B cell (primary cell): ENCODE measurements around the gene RPS25. TPM values are rescaled to one million over a fixed set of nuclear protein-coding genes. Genes with fewer than 3 reads are reported as not detected.
A peak's percentile ranks its signal among the peaks of the same experiment; 100 is the strongest.

Experiments
- ATAC-seq: fragments of 200-7000 bp; cut with Tn5 transposase; one replicate; pipeline ENCODE4 v1.10.0; 2021; ENCODE audit warnings: low read depth, mild to moderate bottlenecking, moderate number of reproducible peaks, moderate library complexity
- CTCF ChIA-PET: fragments of 350-600 bp; sonication (Branson Sonifier 250); formaldehyde crosslinking; loops from one replicate; lab custom pipeline; 2021; ENCODE audit warnings: antibody characterized with exemption, inconsistent platforms; lab: Charles Lee
- POLR2A ChIA-PET: fragments of 350-600 bp; sonication (Branson Sonifier 250); formaldehyde crosslinking; loops from one replicate; lab custom pipeline; 2021; ENCODE audit warnings: antibody characterized with exemption; lab: Charles Lee
- DNase-seq: peaks from one replicate; pipeline ENCODE4 v3.0.0; 2013
- H2AFZ ChIP-seq: 2 replicates; pipeline ENCODE4 v1.6.1; 2012; ENCODE audit warnings: mild to moderate bottlenecking, low read depth, low read length; ENCODE audit not compliant: insufficient read depth, poor library complexity, severe bottlenecking
- H3K27ac ChIP-seq, 2 donors: 1 replicate in 1 of 2; 2 replicates in 1 of 2; pipeline ENCODE4 v1.5.1; 2012 to 2013; ENCODE audit warnings: low read length in 2 of 2, mild to moderate bottlenecking in 2 of 2, moderate library complexity in 1 of 2
- H3K27me3 ChIP-seq, 4 experiments: fragments of 200-600 bp in 1 of 4; sonication (generic) in 1 of 4; replicated peaks in 1 of 4; 1 replicate in 2 of 4; 2 replicates in 2 of 4; pipeline versions ENCODE4 v1.6.1 to v1.7.0; 2013 to 2016; ENCODE audit warnings: low read length in 3 of 4, mild to moderate bottlenecking in 2 of 4, mixed read lengths in 1 of 4, moderate library complexity in 1 of 4; ENCODE audit not compliant: insufficient read depth in 4 of 4, control insufficient read depth in 3 of 4; ENCODE audit errors: control extremely low read depth in 1 of 4
- H3K36me3 ChIP-seq, 2 experiments: replicated peaks in 1 of 2; 1 replicate in 1 of 2; 2 replicates in 1 of 2; pipeline versions ENCODE4 v1.6.1 to v1.7.1; 2013; ENCODE audit warnings: low read length in 1 of 2; ENCODE audit not compliant: insufficient read depth in 2 of 2, control insufficient read depth in 1 of 2; ENCODE audit errors: control extremely low read depth in 1 of 2, extremely low read depth in 1 of 2
- H3K4me1 ChIP-seq, 2 donors: fragments of 200-600 bp in 1 of 2; sonication (generic) in 1 of 2; 1 replicate in 1 of 2; 2 replicates in 1 of 2; pipeline versions ENCODE4 v1.5.1 to v1.6.1; 2013 to 2017; ENCODE audit warnings: low read length in 2 of 2; ENCODE audit not compliant: control insufficient read depth in 2 of 2, insufficient read depth in 2 of 2
- H3K4me2 ChIP-seq: replicated peaks from 2 replicates; pipeline ENCODE3; 2012; ENCODE audit warnings: mild to moderate bottlenecking, low read depth, low read length; ENCODE audit not compliant: poor library complexity, severe bottlenecking
- H3K4me3 ChIP-seq, 5 experiments: fragments of 200-600 bp in 1 of 5; sonication (generic) in 1 of 5; 1 replicate in 3 of 5; 2 replicates in 2 of 5; pipeline versions ENCODE4 v1.5.1 to v1.7.0; 2011 to 2016; ENCODE audit warnings: low read length in 4 of 5, mild to moderate bottlenecking in 4 of 5, low read depth in 2 of 5, control low read depth in 1 of 5, moderate library complexity in 1 of 5; ENCODE audit not compliant: insufficient read depth in 1 of 5; ENCODE audit errors: control extremely low read depth in 1 of 5, extremely low read depth in 1 of 5
- H3K79me2 ChIP-seq: fragments of 200-600 bp; sonication (generic); one replicate; pipeline ENCODE4 v1.6.0; 2016; ENCODE audit warnings: low read length; ENCODE audit not compliant: control insufficient read depth, insufficient read depth
- H3K9ac ChIP-seq: fragments of 200-600 bp; sonication (generic); 2 replicates; pipeline ENCODE4 v1.6.1; 2017; ENCODE audit warnings: mild to moderate bottlenecking, low read length, moderate library complexity
- H3K9me3 ChIP-seq, 3 donors: one replicate each; pipeline versions ENCODE4 v1.6.1 to v1.7.1; 2013; ENCODE audit warnings: low read length in 2 of 3; ENCODE audit not compliant: control insufficient read depth in 2 of 3, insufficient read depth in 1 of 3; ENCODE audit errors: control extremely low read depth in 1 of 3
- H4K20me1 ChIP-seq: 2 replicates; pipeline ENCODE4 v1.6.0; 2012; ENCODE audit warnings: mild to moderate bottlenecking, low read length; ENCODE audit not compliant: insufficient read depth, control insufficient read depth, poor library complexity, severe bottlenecking
- H3K27ac Mint-ChIP-seq: one replicate; pipeline ENCODE4 v1.8.0; 2021; ENCODE audit warnings: mixed read lengths
- H3K27me3 Mint-ChIP-seq: one replicate; pipeline ENCODE4 v1.8.0; 2021; ENCODE audit warnings: mixed read lengths
- H3K4me1 Mint-ChIP-seq: one replicate; pipeline ENCODE4 v1.8.0; 2021; ENCODE audit warnings: mixed read lengths
- H3K4me3 Mint-ChIP-seq: one replicate; pipeline ENCODE4 v1.8.0; 2021; ENCODE audit warnings: mixed read lengths
- H3K9me3 Mint-ChIP-seq: one replicate; pipeline ENCODE4 v1.8.0; 2022; ENCODE audit warnings: mixed read lengths; ENCODE audit not compliant: insufficient read depth
- CTCF ChIP-seq: fragments of 200-600 bp; IDR thresholded peaks from one replicate; pipeline ENCODE4 v1.8.0; 2022; ENCODE audit warnings: antibody characterized with exemption, mild to moderate bottlenecking
- EZH2 ChIP-seq: IDR thresholded peaks from 2 replicates; pipeline ENCODE4 v1.6.1; 2012; ENCODE audit warnings: borderline replicate concordance, low read depth, mild to moderate bottlenecking, moderate library complexity, low read length; ENCODE audit not compliant: insufficient read depth, poor library complexity, severe bottlenecking
- WGBS: methylation state at CpG from one replicate; pipeline ENCODE4 v1.1.5; 2013; ENCODE audit warnings: missing lambda C conversion rate; ENCODE audit not compliant: insufficient coverage; 5-methylcytosine and 5-hydroxymethylcytosine counted together
- intact Hi-C: fragments of 100-400 bp; cut with micrococcal nuclease; formaldehyde crosslinking; loops from one replicate; pipeline ENCODE4 v1.10.0; 2022
- polyA plus RNA-seq: library from polyadenylated mRNA; depleted of rRNA; stranded (reverse); fragments of >200 nt; gene quantifications from 2 replicates; pipeline ENCODE4 v1.2.3, GENCODE V29; 2012
- total RNA-seq, 2 donors: library from RNA; stranded (reverse); fragments of 120-200 nt in 1 of 2; gene quantifications; 1 replicate in 1 of 2; 2 replicates in 1 of 2; pipeline versions ENCODE4 v1.2.3 to v1.2.4, GENCODE V29; 2013 to 2022

RPS25 gene
- total and polyA plus RNA-seq, 2 donors (not counting 1 experiment from before 2014, with no cell fraction given), result 1,823 to 2,003 TPM

- Mint-ChIP-seq H3K27ac (peak within 1 kb of the TSS; percentile 98), H3K9me3 (no peaks in the 10 kb centered on the region), H3K4me3 (peak within 1 kb of the TSS; percentile 100), H3K27me3 (no peaks in the 10 kb centered on the region), H3K4me1 (peaks cover 38% of the 10 kb centered on the region)
- H3K9ac ChIP-seq, result peak within 1 kb of the TSS; percentile 95
- H3K4me2 ChIP-seq, result peak within 1 kb of the TSS; percentile 89
- TF ChIP-seq EZH2 (no peak), CTCF (no peak)
- WGBS, result under 1% methylated on average over 48 of the region's 49 CpGs
- ChIA-PET CTCF (interaction anchor here (0.6 to 1.7 kb wide), 20 partner anchors 10 to 254 kb away, joined by 3 to 7 read pairs (median 3); partner anchors contain the start of genes C2CD2L, CBL, DPAGT1 and HINFP), POLR2A (interaction anchor here (0.7 to 2.2 kb wide), 13 partner anchors 10 to 495 kb away, joined by 3 to 18 read pairs (median 8); partner anchors contain the start of genes ARCN1, C2CD2L, DPAGT1 and HMBS)
- H3K4me1 ChIP-seq, result peaks cover 15 to 28% of the 10 kb centered on the region in 2 donors
- H3K9me3 ChIP-seq, result no peaks in the 10 kb centered on the region
- H2AFZ ChIP-seq, result peak within 1 kb of the TSS; percentile 97
- ATAC-seq (peak; percentile 96), DNase-seq (peak; percentile 97)
- H3K4me3 ChIP-seq, result peak within 1 kb of the TSS; percentile 72 to 98 (median 96)
- no peaks in the 10 kb centered on the region for H3K27me3 ChIP-seq
- H3K79me2 ChIP-seq, result peaks cover 68% of the 10 kb centered on the region
- H4K20me1 ChIP-seq, result no peaks in the 10 kb centered on the region
- intact Hi-C loops, result loop anchor here (1.0 kb wide), 8 partner anchors 10 to 130 kb away; partner anchors contain the start of genes HINFP, HMBS, HYOU1 and RPS25
- peak within 1 kb of the TSS; percentile 88 to 92 for H3K27ac ChIP-seq
- peaks cover 3 to 29% of the 10 kb centered on the region in 2 experiments for H3K36me3 ChIP-seq
Observed at GRCh38 chr11:119067371-119068222, 49.5 kb upstream of the RPS25 start, which contains the start of gene VPS11. VPS11 (plus strand) TSS chr11:119067818; CDS start chr11:119067824, 6 bp downstream.
